ENCODE measurements around the gene NCL. TPM values are rescaled to one million over a fixed set of nuclear protein-coding genes. Genes with fewer than 3 reads are reported as not detected.

The NCL gene
- total and polyA plus RNA-seq, 7 donors, result 82.1 to 273 (median 123) TPM

GRCh38 chr2:231470246-231470900 is 6.1 kb upstream of the NCL start:
- 84 to 88% methylated on average over 6 of the region's 6 CpGs for WGBS, 2 donors
- Histone ChIP-seq H3K36me3 (no peaks in the 10 kb centered on the region), H3K27ac (no peak overlapping the region), H3K27me3 (no peaks in the 10 kb centered on the region), H3K4me3 (no peak overlapping the region), H3K4me1 (peaks cover 0 to 7% (median 3%) of the 10 kb centered on the region in 4 donors), H3K9me3 (no peaks in the 10 kb centered on the region)
- TF ChIP-seq EP300 (IDR thresholded peaks at IDR 0.05), result no peak
- no peak for DNase-seq
- intact Hi-C loops (cut with DNase I), result no loop called here

- Histone ChIP-seq H3K4me3 (no peak overlapping the region), H3K27ac (no peak overlapping the region), H3K27me3 (no peaks in the 10 kb centered on the region), H3K4me1 (peaks cover 0 to 12% (median 8%) of the 10 kb centered on the region in 4 donors), H3K9me3 (no peaks in the 10 kb centered on the region), H3K36me3 (no peaks in the 10 kb centered on the region)
- TF ChIP-seq EP300 (IDR thresholded peaks at IDR 0.05), result no peak
- TF ChIP-seq POLR2AphosphoS5 (IDR thresholded peaks at IDR 0.05), result no peak
- TF ChIP-seq POLR2A (IDR thresholded peaks at IDR 0.05), result no peak
- no peak for TF ChIP-seq CTCF (IDR thresholded peaks at IDR 0.05)
- no peak for DNase-seq
- intact Hi-C loops (cut with DNase I), result loop anchor here (5.0 to 10.0 kb wide), 2 partner anchors 245 to 318 kb away; partner anchors contain the start of gene COPS7B
- 51 to 57% methylated on average over 3 of the region's 3 CpGs for WGBS, 2 donors
Observed at GRCh38 chr2:231469583-231469950, 5.3 kb upstream of the NCL start.

- H3K4me3 ChIP-seq, result no peak overlapping the region
- H3K4me1 ChIP-seq, result peaks cover 0 to 18% (median 15%) of the 10 kb centered on the region in 4 donors
- intact Hi-C loops (cut with DNase I), result loop anchor here (5.0 to 10.0 kb wide), 2 partner anchors 247 to 319 kb away; partner anchors contain the start of gene COPS7B
- no peaks in the 10 kb centered on the region for H3K27me3 ChIP-seq
- no peak for TF ChIP-seq POLR2AphosphoS5 (IDR thresholded peaks at IDR 0.05)
- TF ChIP-seq EP300 (IDR thresholded peaks at IDR 0.05), result no peak
- TF ChIP-seq CTCF (IDR thresholded peaks at IDR 0.05), result no peak
- TF ChIP-seq POLR2A (IDR thresholded peaks at IDR 0.05), result no peak
- peaks cover 0 to 2% (median 1%) of the 10 kb centered on the region in 4 donors for H3K36me3 ChIP-seq
- H3K9me3 ChIP-seq, result no peaks in the 10 kb centered on the region
- DNase-seq, result no peak
- H3K27ac ChIP-seq, result no peak overlapping the region
- 83 to 85% methylated on average over 12 of the region's 12 CpGs for WGBS, 2 donors
Observed at GRCh38 chr2:231467613-231468530, 3.6 kb upstream of the NCL start.

GRCh38 chr2:231467016-231467545 is 2.8 kb upstream of the NCL start:
- WGBS, 2 donors, result 96% methylated on average over 4 of the region's 4 CpGs
- H3K9me3 ChIP-seq, result no peaks in the 10 kb centered on the region
- DNase-seq, result no peak

DNA sequence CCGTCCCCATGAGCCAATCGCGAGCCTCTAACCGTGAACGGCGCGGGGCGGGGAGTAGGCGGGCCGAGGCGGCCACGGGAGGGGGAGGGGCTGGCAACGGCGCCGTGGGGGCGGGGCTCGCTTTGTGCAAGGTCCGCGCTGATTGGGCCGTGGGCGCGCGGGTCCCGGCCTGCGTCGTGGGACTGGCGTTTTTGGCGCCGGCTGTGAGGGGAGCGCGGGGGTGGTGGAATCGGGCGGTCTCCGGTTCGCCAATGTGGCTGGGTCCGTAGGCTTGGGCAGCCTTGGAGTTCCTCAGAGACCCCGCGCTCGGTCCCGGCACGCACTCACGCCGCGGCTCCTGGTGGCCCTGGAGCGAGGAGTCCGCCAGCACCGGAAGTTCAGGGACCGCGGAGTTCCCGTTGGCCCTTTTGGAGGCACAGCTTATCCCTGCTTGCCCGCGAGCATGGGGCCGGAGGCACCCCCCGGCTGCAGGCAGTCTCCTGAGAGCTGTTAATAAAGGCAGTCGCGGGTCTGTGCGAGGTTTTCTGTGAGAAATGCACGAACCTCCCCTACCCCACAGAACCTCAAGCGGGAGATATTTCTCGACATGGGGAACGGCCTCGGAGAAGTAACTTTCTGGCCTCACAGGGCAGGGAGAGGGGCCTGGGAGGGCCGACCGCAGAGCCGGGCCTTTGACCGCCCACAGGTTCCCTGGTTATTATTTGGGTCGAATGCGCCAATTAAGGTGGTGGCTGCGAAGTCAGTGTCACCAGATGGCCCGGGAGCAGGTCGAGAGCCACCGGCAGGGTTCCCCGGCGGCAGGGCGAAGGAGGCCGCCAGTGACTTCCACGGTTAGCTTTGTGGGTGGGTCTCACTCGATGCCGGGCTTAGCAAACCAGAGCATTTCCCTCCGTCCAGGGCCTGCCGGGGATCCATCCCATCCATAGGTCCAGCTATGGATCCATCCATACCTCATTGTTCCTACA is 574 bp upstream of the NCL start:
- no peaks in the 10 kb centered on the region for H3K27me3 ChIP-seq
- no peak for DNase-seq
- peaks cover 22 to 32% (median 31%) of the 10 kb centered on the region in 4 donors for H3K36me3 ChIP-seq
- H3K4me3 ChIP-seq, result peak overlapping the region; percentile 83 to 93 (median 90)
- H3K4me1 ChIP-seq, result peaks cover 0 to 42% (median 31%) of the 10 kb centered on the region in 4 donors
- peak overlapping the region; percentile 94 to 99 (median 98) for H3K27ac ChIP-seq
- H3K9me3 ChIP-seq, result no peaks in the 10 kb centered on the region
- TF ChIP-seq CTCF (IDR thresholded peaks at IDR 0.05), result no peak
- TF ChIP-seq EP300 (IDR thresholded peaks at IDR 0.05), result no peak
- peak; percentile 6 to 7 for TF ChIP-seq POLR2A (IDR thresholded peaks at IDR 0.05)
- TF ChIP-seq POLR2AphosphoS5 (IDR thresholded peaks at IDR 0.05), result peak in 3 of 4 donors; percentile 9 to 84 (median 37)
- WGBS, 2 donors, result 1% methylated on average over 81 of the region's 81 CpGs
- intact Hi-C loops (cut with DNase I), result loop anchor here (1.0 to 10.0 kb wide), 4 partner anchors 49 to 322 kb away; partner anchors contain the start of gene COPS7B

More at GRCh38 chr2:231467016-231467545, 2.8 kb upstream of the NCL start:
- Histone ChIP-seq H3K4me1 (peaks cover 0 to 26% (median 23%) of the 10 kb centered on the region in 4 donors), H3K27me3 (no peaks in the 10 kb centered on the region), H3K27ac (no peak overlapping the region), H3K36me3 (peaks cover 0 to 10% (median 9%) of the 10 kb centered on the region in 4 donors), H3K4me3 (no peak overlapping the region)
- intact Hi-C loops (cut with DNase I), result loop anchor here (5.0 to 10.0 kb wide), 2 partner anchors 248 to 320 kb away; partner anchors contain the start of gene COPS7B
- no peak for TF ChIP-seq POLR2A (IDR thresholded peaks at IDR 0.05)
